Common myeloid progenitor, CD34-positive (primary cell): ENCODE data around the gene CHMP3.

Experiments used
- CTCF ChIA-PET: fragments of 350-600 bp; sonication (Branson Sonifier 250); formaldehyde crosslinking; loops from one replicate; lab custom pipeline; 2021; ENCODE audit warnings: antibody characterized with exemption; lab: Charles Lee
- POLR2A ChIA-PET: fragments of 350-600 bp; sonication (Branson Sonifier 250); formaldehyde crosslinking; loops from one replicate; lab custom pipeline; 2021; ENCODE audit warnings: antibody characterized with exemption; lab: Charles Lee
- DNase-seq, 3 donors: peaks; one replicate each; pipeline versions ENCODE4 v3.0.0 to v3.0.0-alpha.2; 2013
- H3K27ac ChIP-seq, 2 experiments: 1 replicate in 1 of 2; 2 replicates in 1 of 2; pipeline ENCODE4 v1.7.0; 2013; ENCODE audit warnings: inconsistent platforms in 2 of 2, low read length in 2 of 2, mild to moderate bottlenecking in 2 of 2, low read depth in 1 of 2, moderate library complexity in 1 of 2; ENCODE audit not compliant: severe bottlenecking in 2 of 2, insufficient read depth in 1 of 2, poor library complexity in 1 of 2
- H3K27me3 ChIP-seq, 5 experiments: replicated peaks in 2 of 5; 1 replicate in 3 of 5; 2 replicates in 2 of 5; pipeline versions ENCODE4 v1.6.1 to v1.7.0; 2013; ENCODE audit warnings: low read length in 4 of 5, mild to moderate bottlenecking in 2 of 5, moderate library complexity in 2 of 5, inconsistent platforms in 1 of 5; ENCODE audit not compliant: insufficient read depth in 5 of 5, control insufficient read depth in 4 of 5
- H3K36me3 ChIP-seq, 4 experiments: 1 replicate in 2 of 4; 2 replicates in 2 of 4; pipeline versions ENCODE4 v1.6.1 to v1.7.0; 2013; ENCODE audit warnings: low read length in 3 of 4, control low read depth in 1 of 4, mild to moderate bottlenecking in 1 of 4; ENCODE audit not compliant: control insufficient read depth in 4 of 4, insufficient read depth in 4 of 4
- H3K4me1 ChIP-seq, 4 experiments: 1 replicate in 3 of 4; 2 replicates in 1 of 4; pipeline versions ENCODE4 v1.6.1 to v1.7.1; 2013; ENCODE audit warnings: low read length in 3 of 4, mild to moderate bottlenecking in 3 of 4, control low read depth in 1 of 4, inconsistent platforms in 1 of 4, moderate library complexity in 1 of 4; ENCODE audit not compliant: control insufficient read depth in 4 of 4, insufficient read depth in 4 of 4; ENCODE audit errors: control extremely low read depth in 1 of 4
- H3K4me3 ChIP-seq, 7 experiments: 1 replicate in 4 of 7; 2 replicates in 3 of 7; pipeline versions ENCODE4 v1.5.1 to v1.7.0; 2013; ENCODE audit warnings: mild to moderate bottlenecking in 7 of 7, low read length in 6 of 7, moderate library complexity in 6 of 7, inconsistent platforms in 2 of 7, low read depth in 2 of 7, control low read depth in 1 of 7; ENCODE audit not compliant: insufficient read depth in 4 of 7, control insufficient read depth in 1 of 7; ENCODE audit errors: extremely low read depth in 1 of 7
- H3K9me3 ChIP-seq, 5 experiments: 1 replicate in 4 of 5; 2 replicates in 1 of 5; pipeline versions ENCODE4 v1.6.1 to v1.7.1; 2013; ENCODE audit warnings: low read length in 4 of 5, mild to moderate bottlenecking in 2 of 5, inconsistent platforms in 1 of 5, low read depth in 1 of 5, moderate library complexity in 1 of 5; ENCODE audit not compliant: control insufficient read depth in 4 of 5, insufficient read depth in 2 of 5; ENCODE audit errors: control extremely low read depth in 1 of 5
- WGBS: methylation state at CpG from one replicate; pipeline ENCODE4 v1.1.5; 2013; ENCODE audit not compliant: insufficient coverage; 5-methylcytosine and 5-hydroxymethylcytosine counted together

Gene CHMP3

DNA sequence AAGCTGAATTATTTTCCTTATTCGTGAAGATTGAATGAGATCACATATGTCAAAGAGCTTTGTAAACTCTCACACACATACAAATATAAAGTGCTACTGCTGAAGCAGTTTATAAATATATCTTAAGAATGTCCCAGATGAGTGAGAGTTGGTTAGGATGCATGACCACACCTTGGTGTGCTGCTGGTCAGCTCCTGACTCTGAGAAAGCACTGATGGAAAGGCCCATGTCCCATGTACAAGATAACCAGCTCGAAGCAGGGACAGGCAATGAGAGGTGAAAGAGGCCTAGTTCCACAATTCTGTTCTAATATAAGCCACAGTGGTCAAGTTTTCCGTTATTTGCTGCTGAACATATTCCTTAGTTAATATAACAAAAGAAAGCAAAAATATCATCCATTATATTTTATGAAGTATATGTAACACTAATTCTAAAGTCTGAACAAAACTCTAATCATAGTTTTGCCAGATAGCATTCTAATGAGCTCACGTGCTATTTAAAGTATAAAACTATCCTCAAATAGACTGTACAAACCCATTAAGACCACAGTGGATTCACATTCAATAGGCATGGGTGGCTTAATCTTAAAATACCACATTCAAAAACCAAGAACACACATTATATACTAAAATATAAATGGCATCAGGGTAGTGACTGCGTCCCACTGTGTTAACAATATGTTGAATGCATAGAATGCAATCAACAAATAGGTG is 49.1 kb downstream of the CHMP3 start:
- no peaks in the 10 kb centered on the region for H3K27me3 ChIP-seq
- ChIA-PET POLR2A (no interaction called here), CTCF (no interaction called here)
- no peak for DNase-seq
- no peak overlapping the region for H3K27ac ChIP-seq
- no peaks in the 10 kb centered on the region for H3K9me3 ChIP-seq
- H3K4me1 ChIP-seq = no peaks in the 10 kb centered on the region
- H3K4me3 ChIP-seq = no peak overlapping the region
- H3K36me3 ChIP-seq = peaks cover 4 to 15% (median 13%) of the 10 kb centered on the region in 4 experiments
- 100% methylated on average over 1 of the region's 5 CpGs for WGBS

DNA sequence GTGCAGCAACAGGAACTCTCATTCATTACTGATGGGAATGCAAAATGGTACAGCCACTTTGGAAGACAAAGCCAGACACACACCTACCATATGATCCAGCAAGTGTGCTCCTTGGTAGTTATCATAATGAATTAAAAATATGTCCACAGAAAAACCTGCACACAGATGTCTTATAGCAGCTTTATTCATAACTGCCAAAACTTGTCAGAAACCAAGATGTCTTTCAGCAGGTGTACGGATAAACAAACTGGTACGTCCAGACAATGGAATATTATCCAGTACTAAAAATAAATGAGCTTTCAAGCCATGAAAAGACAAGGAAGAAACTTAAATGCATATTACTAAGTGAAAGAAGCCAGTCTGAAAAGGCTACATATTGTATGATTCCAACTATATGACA is 50.4 kb downstream of the CHMP3 start:
- CTCF ChIA-PET = no interaction called here
- POLR2A ChIA-PET = no interaction called here
- 100% methylated on average over 1 of the region's 2 CpGs for WGBS
- DNase-seq = no peak
- H3K4me1 ChIP-seq = no peaks in the 10 kb centered on the region
- no peaks in the 10 kb centered on the region for H3K9me3 ChIP-seq
- H3K36me3 ChIP-seq = peaks cover 14 to 27% (median 21%) of the 10 kb centered on the region in 4 experiments
- H3K27ac ChIP-seq = no peak overlapping the region
- no peak overlapping the region for H3K4me3 ChIP-seq
- no peaks in the 10 kb centered on the region for H3K27me3 ChIP-seq

DNA sequence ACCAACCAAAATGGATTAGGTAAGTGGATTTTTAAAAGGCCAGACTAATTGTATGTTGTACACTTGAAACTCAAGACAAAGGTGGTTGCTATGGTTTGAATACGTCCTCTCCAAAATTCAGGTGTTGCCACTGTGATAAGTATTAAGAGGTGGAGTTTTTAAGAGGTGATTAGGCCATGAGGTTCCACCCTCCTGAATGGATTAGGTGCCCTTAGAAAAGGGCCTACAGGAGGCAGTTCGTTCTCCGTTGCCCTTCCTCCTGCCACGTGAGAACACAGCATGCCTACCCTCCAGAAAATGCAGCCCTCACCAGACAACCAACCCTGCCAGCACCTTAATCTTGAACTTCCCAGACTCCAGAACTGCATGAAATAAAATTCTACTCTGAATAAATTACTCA is 51.2 kb downstream of the CHMP3 start:
- Histone ChIP-seq H3K27me3 (no peaks in the 10 kb centered on the region), H3K4me1 (no peaks in the 10 kb centered on the region), H3K9me3 (no peaks in the 10 kb centered on the region), H3K27ac (no peak overlapping the region), H3K4me3 (no peak overlapping the region), H3K36me3 (peaks cover 14 to 36% (median 24%) of the 10 kb centered on the region in 4 experiments)
- no peak for DNase-seq
- POLR2A ChIA-PET = no interaction called here
- 93% methylated on average over 4 of the region's 4 CpGs for WGBS
- CTCF ChIA-PET = no interaction called here

DNA sequence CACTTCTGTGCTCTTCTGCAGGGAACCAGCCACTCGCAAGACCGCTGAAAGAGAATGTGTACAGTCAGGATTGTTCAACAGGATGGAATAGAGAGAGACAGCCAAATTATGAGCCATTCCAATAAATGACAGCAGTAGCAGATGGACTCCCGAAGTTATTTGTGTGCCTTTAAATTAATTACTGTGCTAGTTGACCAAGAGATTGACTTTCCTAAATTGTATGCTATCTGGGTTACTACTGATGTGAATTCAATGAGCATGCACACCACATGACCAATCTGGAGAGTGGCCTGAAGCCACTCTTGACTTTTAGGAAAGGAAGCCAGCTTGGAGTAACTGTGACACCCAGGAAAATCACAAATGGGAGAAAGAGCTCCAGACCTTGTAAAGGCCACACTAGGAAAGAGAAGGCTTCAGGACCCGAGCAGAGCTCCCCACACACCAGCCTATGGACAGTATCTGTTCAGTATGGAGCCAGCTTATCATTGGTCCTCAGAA is 52.8 kb downstream of the CHMP3 start:
- no peaks in the 10 kb centered on the region for H3K9me3 ChIP-seq
- DNase-seq = no peak
- H3K36me3 ChIP-seq = peaks cover 16 to 44% (median 28%) of the 10 kb centered on the region in 4 experiments
- CTCF ChIA-PET = interaction anchor here (1.0 kb wide), 1 partner anchor 12 kb away, joined by 3 read pairs; no protein-coding TSS in a partner anchor
- H3K4me3 ChIP-seq = no peak overlapping the region
- H3K27me3 ChIP-seq = no peaks in the 10 kb centered on the region
- H3K4me1 ChIP-seq = no peaks in the 10 kb centered on the region
- 100% methylated on average over 3 of the region's 4 CpGs for WGBS
- H3K27ac ChIP-seq = no peak overlapping the region
- POLR2A ChIA-PET = no interaction called here

DNA sequence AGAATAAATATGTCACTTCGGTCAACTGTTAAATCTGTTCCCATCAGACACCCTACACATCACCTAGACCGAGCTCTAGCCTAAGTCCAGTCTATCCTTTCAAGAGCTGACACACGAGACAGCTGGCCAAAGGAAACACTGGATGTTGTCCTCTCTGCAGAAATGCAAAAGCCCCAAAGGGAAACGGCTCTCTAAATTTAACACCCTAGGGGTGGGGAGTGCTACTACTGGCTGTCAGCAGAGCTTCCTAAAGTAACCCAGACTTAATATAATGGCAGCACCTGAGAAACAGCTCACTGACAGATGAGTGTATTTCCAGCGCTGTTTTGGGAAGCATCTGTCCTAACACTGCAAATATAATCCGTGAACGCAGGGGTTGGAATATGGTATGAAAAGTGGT is 55.6 kb downstream of the CHMP3 start:
- no peak overlapping the region for H3K4me3 ChIP-seq
- CTCF ChIA-PET = no interaction called here
- H3K27ac ChIP-seq = no peak overlapping the region
- H3K9me3 ChIP-seq = no peaks in the 10 kb centered on the region
- WGBS = 98% methylated on average over 5 of the region's 7 CpGs
- H3K36me3 ChIP-seq = peaks cover 25 to 69% (median 40%) of the 10 kb centered on the region in 4 experiments
- DNase-seq = no peak
- POLR2A ChIA-PET = no interaction called here
- no peaks in the 10 kb centered on the region for H3K4me1 ChIP-seq
- H3K27me3 ChIP-seq = no peaks in the 10 kb centered on the region

DNA sequence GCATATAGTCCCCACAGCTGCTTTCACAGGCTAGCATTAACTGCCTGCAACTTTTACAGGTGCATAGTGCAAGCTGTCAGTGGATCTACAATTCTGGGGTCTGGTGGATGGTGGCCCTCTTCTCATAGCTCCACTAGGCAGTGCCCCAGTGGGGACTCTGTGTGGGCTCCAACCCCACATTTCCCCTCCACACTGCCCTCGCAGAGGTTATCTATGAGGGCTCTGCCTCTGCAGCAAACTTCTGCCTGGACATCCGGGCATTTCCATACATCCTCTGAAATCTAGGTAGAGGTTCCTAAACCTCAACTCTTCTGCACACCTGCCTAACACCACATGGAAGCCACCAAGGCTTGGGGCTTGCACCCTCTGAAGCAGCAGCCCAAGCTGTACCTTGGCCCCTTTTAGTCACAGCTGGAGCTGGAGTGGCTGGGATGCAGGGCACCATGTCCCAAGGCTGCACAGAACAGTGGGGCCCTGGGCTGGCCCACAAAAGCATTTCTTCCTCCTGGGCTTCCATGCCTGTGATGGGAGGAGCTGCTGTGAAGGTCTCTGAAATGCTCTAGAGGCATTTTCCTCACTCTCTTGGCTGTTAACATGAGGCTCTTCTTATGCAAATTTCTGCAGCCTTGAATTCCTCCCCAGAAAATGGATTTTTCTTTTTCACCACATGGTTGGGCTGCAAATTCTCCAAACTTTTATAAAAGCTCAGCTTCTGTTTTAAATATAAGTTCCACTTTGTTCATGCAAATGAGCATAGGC is 62.7 kb downstream of the CHMP3 start:
- POLR2A ChIA-PET = no interaction called here
- CTCF ChIA-PET = interaction anchor here (0.8 kb wide), 1 partner anchor 18 kb away, joined by 3 read pairs; no protein-coding TSS in a partner anchor
- peak in 2 of 3 donors; percentile 25 to 34 for DNase-seq
- Histone ChIP-seq H3K4me1 (peaks cover 0 to 10% (median 5%) of the 10 kb centered on the region in 4 experiments), H3K27ac (no peak overlapping the region), H3K9me3 (peaks cover 0 to 28% (median 22%) of the 10 kb centered on the region in 5 experiments), H3K27me3 (no peaks in the 10 kb centered on the region), H3K4me3 (no peak overlapping the region), H3K36me3 (peaks cover 27 to 77% (median 61%) of the 10 kb centered on the region in 4 experiments)
- 100% methylated on average over 2 of the region's 2 CpGs for WGBS

DNA sequence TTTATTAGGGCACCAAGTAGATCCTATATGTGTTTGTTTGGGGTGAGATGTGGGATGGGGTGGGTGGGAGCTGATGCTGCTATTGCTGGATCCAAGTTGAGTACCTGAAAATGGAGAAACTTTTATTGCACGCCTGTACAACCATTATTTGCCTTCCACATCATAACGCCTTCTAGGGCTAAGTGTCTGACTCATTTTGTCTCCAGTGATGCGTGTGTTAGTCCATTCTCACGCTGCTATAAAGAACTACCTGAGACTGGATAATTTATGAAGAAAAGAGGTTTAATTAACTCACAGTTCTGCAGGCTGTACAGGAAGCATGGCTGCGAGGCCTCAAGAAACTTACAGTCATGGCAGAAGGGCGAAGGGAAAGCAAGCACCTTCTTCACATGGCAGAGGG is 63.9 kb downstream of the CHMP3 start:
- CTCF ChIA-PET = interaction anchor here (1.5 kb wide), 1 partner anchor 12 kb away, joined by 3 read pairs; no protein-coding TSS in a partner anchor
- Histone ChIP-seq H3K4me3 (no peak overlapping the region), H3K4me1 (peaks cover 0 to 10% (median 5%) of the 10 kb centered on the region in 4 experiments), H3K27me3 (no peaks in the 10 kb centered on the region), H3K27ac (no peak overlapping the region), H3K36me3 (peaks cover 27 to 68% (median 53%) of the 10 kb centered on the region in 4 experiments), H3K9me3 (peaks cover 0 to 28% (median 22%) of the 10 kb centered on the region in 5 experiments)
- WGBS = 90% methylated on average over 6 of the region's 6 CpGs
- DNase-seq = no peak
- POLR2A ChIA-PET = no interaction called here
